SK-N-MC (cell line): ENCODE data around the gene STARD9.

Source experiments
- EZH2 ChIP-seq: fragments of 200-600 bp; sonication (generic); IDR thresholded peaks from one replicate; pipeline ENCODE4 v1.6.1; 2017; ENCODE audit warnings: antibody characterized with exemption
- FOXP2 ChIP-seq: optimal IDR thresholded peaks from 2 replicates; pipeline ENCODE3; 2011; ENCODE audit warnings: mild to moderate bottlenecking, moderate library complexity; ENCODE audit not compliant: insufficient read depth; ENCODE audit errors: extremely low read length, control extremely low read depth
- POLR2AphosphoS5 ChIP-seq: IDR thresholded peaks from 2 replicates; pipeline ENCODE4 v1.6.1; 2012; ENCODE audit warnings: mild to moderate bottlenecking, low read depth, low read length, borderline replicate concordance

DNA sequence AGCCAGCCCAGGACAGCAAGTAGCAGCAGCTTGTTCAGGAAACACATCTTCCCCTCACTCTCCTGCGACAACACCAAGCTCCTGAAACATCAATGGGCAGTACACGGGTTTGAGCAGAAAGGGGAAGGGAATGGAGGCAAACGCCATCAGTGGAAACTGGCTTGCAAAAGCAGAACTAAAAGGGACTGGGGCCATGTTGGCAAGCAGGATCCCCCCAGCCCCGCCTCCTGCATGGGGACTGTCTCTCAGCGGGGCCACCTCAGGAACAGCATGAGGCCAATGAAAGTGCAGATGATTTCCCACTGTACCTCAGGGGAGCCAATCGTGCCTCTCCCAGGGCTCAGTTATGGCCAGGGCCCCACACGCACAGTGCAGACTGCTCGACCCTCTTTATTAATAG, 154.7 kb downstream of the STARD9 start:
- TF ChIP-seq EZH2 = no peak
- no peak for TF ChIP-seq POLR2AphosphoS5
- TF ChIP-seq FOXP2 = no peak
